ENCODE data around the gene AJAP1. TPM values are rescaled to one million over a fixed set of nuclear protein-coding genes. Genes with fewer than 3 reads are reported as not detected.

Gene AJAP1
- total RNA-seq, 1 experiment from 2014 or later, result not detected

GRCh38 chr1:4693331-4693730 is 38.9 kb downstream of the AJAP1 start:
- Histone ChIP-seq H3K9me3 (ENCODE audit: insufficient read depth, low read depth) (no peaks in the 10 kb centered on the region), H2AFZ (no peak overlapping the region), H3K4me1 (replicated peaks; ENCODE audit: insufficient read depth) (no peaks in the 10 kb centered on the region), H3K4me3 (no peak overlapping the region), H3K79me2 (ENCODE audit: low read depth) (no peaks in the 10 kb centered on the region), H3K27me3 (ENCODE audit: insufficient read depth, low read depth) (peaks cover 25% of the 10 kb centered on the region), H4K20me1 (ENCODE audit: insufficient read depth) (no peaks in the 10 kb centered on the region), H3K4me2 (no peak overlapping the region), H3K9me2 (ENCODE audit: insufficient read depth) (no peaks in the 10 kb centered on the region), H3F3A (ENCODE audit: insufficient read depth, low read depth) (no peaks in the 10 kb centered on the region), H3K36me3 (ENCODE audit: low read depth) (no peaks in the 10 kb centered on the region), H3K27ac (no peak overlapping the region)
- BruUV-seq (replicated peaks), result no TSS peak
- ChIA-PET POLR2A (ENCODE audit: unreplicated experiment) (no interaction called here), CTCF (no interaction called here)
- DNase-seq, result no peak
- intact Hi-C loops (cut with micrococcal nuclease; ENCODE audit: unreplicated experiment), result no loop called here
- TF ChIP-seq CTCF (conservative IDR thresholded peaks at IDR 0.05) (no peak), EZH2 (IDR thresholded peaks at IDR 0.05; ENCODE audit: low read depth) (no peak)

GRCh38 chr1:4693891-4694290 is 39.5 kb downstream of the AJAP1 start:
- Histone ChIP-seq H3K4me2 (no peak overlapping the region), H2AFZ (no peak overlapping the region), H3K4me1 (replicated peaks; ENCODE audit: insufficient read depth) (no peaks in the 10 kb centered on the region), H4K20me1 (ENCODE audit: insufficient read depth) (no peaks in the 10 kb centered on the region), H3K79me2 (ENCODE audit: low read depth) (no peaks in the 10 kb centered on the region), H3K9me2 (ENCODE audit: insufficient read depth) (no peaks in the 10 kb centered on the region), H3K27me3 (ENCODE audit: insufficient read depth, low read depth) (peaks cover 29% of the 10 kb centered on the region), H3K9me3 (ENCODE audit: insufficient read depth, low read depth) (no peaks in the 10 kb centered on the region), H3K36me3 (ENCODE audit: low read depth) (no peaks in the 10 kb centered on the region), H3K27ac (no peak overlapping the region), H3K4me3 (no peak overlapping the region), H3F3A (ENCODE audit: insufficient read depth, low read depth) (no peaks in the 10 kb centered on the region)
- intact Hi-C loops (cut with micrococcal nuclease; ENCODE audit: unreplicated experiment), result no loop called here
- POLR2A ChIA-PET (ENCODE audit: unreplicated experiment), result no interaction called here
- BruUV-seq (replicated peaks), result no TSS peak
- no peak for DNase-seq
- CTCF ChIA-PET, result no interaction called here
- TF ChIP-seq CTCF (conservative IDR thresholded peaks at IDR 0.05), result no peak
- no peak for TF ChIP-seq EZH2 (IDR thresholded peaks at IDR 0.05; ENCODE audit: low read depth)

- H4K20me1 ChIP-seq (ENCODE audit: insufficient read depth), result no peaks in the 10 kb centered on the region
- POLR2A ChIA-PET (ENCODE audit: unreplicated experiment), result no interaction called here
- H3K27me3 ChIP-seq (ENCODE audit: insufficient read depth, low read depth), result peaks cover 34% of the 10 kb centered on the region
- intact Hi-C loops (cut with micrococcal nuclease; ENCODE audit: unreplicated experiment), result no loop called here
- CTCF ChIA-PET, result no interaction called here
- no peak overlapping the region for H2AFZ ChIP-seq
- no peaks in the 10 kb centered on the region for H3K79me2 ChIP-seq (ENCODE audit: low read depth)
- no peak for DNase-seq
- no peaks in the 10 kb centered on the region for H3K9me2 ChIP-seq (ENCODE audit: insufficient read depth)
- no peaks in the 10 kb centered on the region for H3K9me3 ChIP-seq (ENCODE audit: insufficient read depth, low read depth)
- BruUV-seq (replicated peaks), result no TSS peak
- no peaks in the 10 kb centered on the region for H3K4me1 ChIP-seq (replicated peaks; ENCODE audit: insufficient read depth)
- TF ChIP-seq CTCF (conservative IDR thresholded peaks at IDR 0.05) (no peak), EZH2 (IDR thresholded peaks at IDR 0.05; ENCODE audit: low read depth) (no peak)
- no peaks in the 10 kb centered on the region for H3F3A ChIP-seq (ENCODE audit: insufficient read depth, low read depth)
- H3K4me3 ChIP-seq, result no peak overlapping the region
- H3K36me3 ChIP-seq (ENCODE audit: low read depth), result no peaks in the 10 kb centered on the region
- no peak overlapping the region for H3K4me2 ChIP-seq
- no peak overlapping the region for H3K27ac ChIP-seq
Measured at GRCh38 chr1:4694492-4694891, 40.1 kb downstream of the AJAP1 start.
